GM06990 (cell line): ENCODE data around the gene CDK2.
"Not testable (repeated sequence)": the region's sequence is repeated elsewhere in the genome, so short reads cannot be mapped to it uniquely, and the experiment has no call there.

Source experiments
- DNase-seq: peaks from one replicate; pipeline ENCODE4 v3.0.0-alpha.2; 2011; ENCODE audit not compliant: insufficient read length; ENCODE audit errors: extremely low read depth
- H3K27me3 ChIP-seq: replicated peaks from 2 replicates; pipeline ENCODE4 v1.6.0; 2011; ENCODE audit warnings: low read length; ENCODE audit not compliant: control insufficient read depth, insufficient read depth
- H3K36me3 ChIP-seq: 2 replicates; pipeline ENCODE4 v1.5.1; 2011; ENCODE audit warnings: low read length; ENCODE audit not compliant: control insufficient read depth, insufficient read depth
- H3K4me3 ChIP-seq: replicated peaks from 2 replicates; pipeline ENCODE4 v1.5.1; 2011; ENCODE audit warnings: low read depth, mild to moderate bottlenecking, control low read depth, low read length
- CTCF ChIP-seq: IDR thresholded peaks from 2 replicates; pipeline ENCODE4 v1.5.1; 2011; ENCODE audit warnings: low read length, control low read depth, mild to moderate bottlenecking, inconsistent platforms; ENCODE audit not compliant: insufficient read depth, poor library complexity, severe bottlenecking

CDK2 gene

GRCh38 chr12:55966408-55967281 lies at the start of gene CDK2:
Gene CDK2 (plus strand): TSS chr12:55966830. CDS start chr12:55967009, 179 bp downstream.
- no peak for TF ChIP-seq CTCF
- H3K4me3 ChIP-seq: peak within 1 kb of the TSS; percentile 91
- DNase-seq: peak; percentile 91
- no peaks in the 10 kb centered on the region for H3K27me3 ChIP-seq
- peaks cover 4% of the 10 kb centered on the region for H3K36me3 ChIP-seq

- DNase-seq, H3K36me3 ChIP-seq, H3K27me3 ChIP-seq, H3K4me3 ChIP-seq: not testable (repeated sequence)
These were observed 47.6 kb upstream of the CDK2 start for GRCh38 chr12:55919032-55919431.

GRCh38 chr12:55922126-55922525 lies 44.5 kb upstream of the CDK2 start:
- no peak for TF ChIP-seq CTCF
- peaks cover 2% of the 10 kb centered on the region for H3K36me3 ChIP-seq
- no peak overlapping the region for H3K4me3 ChIP-seq
- DNase-seq: no peak
- no peaks in the 10 kb centered on the region for H3K27me3 ChIP-seq

GRCh38 chr12:55923648-55924047 lies 43.0 kb upstream of the CDK2 start:
- not testable (repeated sequence) for H3K27me3 ChIP-seq, DNase-seq, H3K36me3 ChIP-seq, H3K4me3 ChIP-seq

- TF ChIP-seq CTCF: no peak
- Histone ChIP-seq H3K4me3 (peak overlapping the region; percentile 74), H3K36me3 (peaks cover 2% of the 10 kb centered on the region), H3K27me3 (no peaks in the 10 kb centered on the region)
- no peak for DNase-seq
These were observed 41.3 kb upstream of the CDK2 start for GRCh38 chr12:55925371-55925770.

GRCh38 chr12:55925870-55926737 lies 40.5 kb upstream of the CDK2 start:
- no peak for DNase-seq
- no peaks in the 10 kb centered on the region for H3K27me3 ChIP-seq
- H3K4me3 ChIP-seq: peak overlapping the region; percentile 74
- no peak for TF ChIP-seq CTCF
- H3K36me3 ChIP-seq: peaks cover 2% of the 10 kb centered on the region
